HG03060 (cell line): Measurements from ENCODE around the gene ZNF334.

ENCODE experiments used
- ATAC-seq: cut with Tn5 transposase; IDR thresholded peaks from one replicate; pipeline ENCODE4 v1.9.1; 2021; ENCODE audit warnings: low read depth, moderate number of reproducible peaks; ENCODE audit not compliant: unreplicated experiment

Gene ZNF334

GRCh38 chr20:46491354-46491753 lies 22.0 kb downstream of the ZNF334 start:
- ATAC-seq, result no peak

DNA sequence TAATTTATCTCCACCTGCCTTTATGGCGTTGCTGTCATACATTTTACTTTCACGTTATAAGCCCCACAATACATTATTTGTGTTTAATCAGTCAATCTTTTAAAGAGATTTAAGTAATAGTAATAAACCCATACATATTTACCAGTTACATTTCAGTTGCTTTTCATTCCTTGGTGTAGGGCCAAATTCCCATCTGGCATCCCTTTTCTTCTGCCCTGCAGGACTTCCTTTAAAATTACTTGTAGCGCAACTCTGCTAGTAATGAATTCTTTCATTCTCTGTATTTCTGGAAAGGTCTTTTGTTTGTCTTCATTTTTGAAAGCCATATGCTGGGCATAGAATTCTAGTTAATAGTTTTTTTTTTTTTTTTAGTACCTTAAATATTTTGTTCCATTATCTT lies 24.9 kb downstream of the ZNF334 start:
- ATAC-seq, result no peak

GRCh38 chr20:46487628-46488027 lies 25.7 kb downstream of the ZNF334 start:
- no peak for ATAC-seq

- no peak for ATAC-seq
Measured at GRCh38 chr20:46485431-46485830, 27.9 kb downstream of the ZNF334 start.

GRCh38 chr20:46484954-46485353 lies 28.4 kb downstream of the ZNF334 start:
- no peak for ATAC-seq

DNA sequence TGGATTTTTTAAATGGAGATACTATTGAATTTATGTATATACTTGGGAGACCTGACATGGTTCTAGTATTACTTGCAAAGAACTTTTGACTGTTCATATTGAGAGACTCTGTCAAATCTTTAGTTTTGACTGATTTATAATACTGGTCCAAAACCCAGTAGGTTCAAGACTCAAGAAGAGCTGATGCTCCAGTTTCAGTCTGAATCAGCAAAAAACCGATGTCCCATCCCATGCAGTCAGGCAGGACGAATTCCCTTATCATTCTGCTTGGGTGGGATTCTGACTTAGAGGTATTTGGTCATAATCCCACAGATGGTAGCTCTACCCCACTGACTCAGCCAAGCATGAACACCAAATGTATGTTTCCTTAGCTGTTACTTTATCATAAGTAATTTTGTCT lies 29.5 kb downstream of the ZNF334 start:
- no peak for ATAC-seq

DNA sequence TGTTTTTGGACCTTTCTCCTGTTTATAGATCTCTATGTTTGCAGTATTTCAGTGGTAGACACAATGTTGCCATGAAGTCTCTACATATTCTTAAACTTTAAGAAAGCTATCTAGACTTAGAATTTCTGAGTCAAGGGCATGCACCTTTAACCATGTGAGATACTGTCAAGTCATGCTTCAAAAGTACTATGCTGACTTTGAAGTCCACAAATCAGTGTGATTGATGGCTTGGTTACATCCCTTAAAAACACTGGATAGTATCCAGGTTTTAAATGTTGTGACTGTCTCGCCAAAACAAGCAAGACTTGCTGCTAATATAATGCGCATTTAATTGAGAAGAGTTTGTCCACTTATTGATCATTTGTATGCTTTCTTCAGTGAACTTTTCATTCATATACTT lies 30.5 kb downstream of the ZNF334 start:
- ATAC-seq, result no peak

DNA sequence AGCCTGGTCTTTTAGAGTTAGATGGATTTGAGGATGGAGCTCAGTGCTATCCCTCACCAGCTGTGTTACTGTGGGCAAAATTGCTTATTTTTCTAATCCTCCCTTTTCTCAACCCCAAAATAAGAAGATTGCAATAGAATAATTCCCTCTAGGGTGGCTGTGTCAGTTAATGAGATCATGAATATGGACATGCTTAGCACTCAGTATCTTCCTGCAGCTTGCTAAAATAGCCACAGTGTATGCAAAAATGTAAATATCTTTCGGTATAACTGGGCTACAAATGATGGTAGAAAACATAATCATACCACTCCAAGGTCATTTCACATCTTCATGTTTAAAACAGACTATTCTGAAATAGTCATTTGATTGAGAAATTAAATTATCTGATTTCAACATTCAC lies 35.7 kb downstream of the ZNF334 start:
- no peak for ATAC-seq

DNA sequence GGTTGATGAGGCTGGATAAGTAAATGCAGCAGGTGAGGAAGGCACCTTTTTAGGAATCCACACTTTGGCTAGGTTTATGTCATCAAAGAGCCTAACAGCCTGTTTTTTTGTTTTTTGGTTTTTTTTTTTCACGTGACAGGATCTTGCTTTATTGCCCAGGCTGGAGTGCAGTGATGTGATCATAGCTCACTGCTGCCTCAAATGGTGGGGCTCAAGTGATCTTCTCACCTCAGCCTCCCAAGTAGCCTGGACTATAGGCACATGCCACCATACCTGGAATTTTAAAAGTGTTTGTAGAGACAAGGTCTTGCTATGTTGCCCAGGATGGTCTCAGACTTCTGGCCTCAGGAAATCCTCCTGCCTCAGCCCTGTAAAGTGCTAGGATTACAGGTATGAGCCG lies 36.1 kb downstream of the ZNF334 start:
- ATAC-seq, result no peak

DNA sequence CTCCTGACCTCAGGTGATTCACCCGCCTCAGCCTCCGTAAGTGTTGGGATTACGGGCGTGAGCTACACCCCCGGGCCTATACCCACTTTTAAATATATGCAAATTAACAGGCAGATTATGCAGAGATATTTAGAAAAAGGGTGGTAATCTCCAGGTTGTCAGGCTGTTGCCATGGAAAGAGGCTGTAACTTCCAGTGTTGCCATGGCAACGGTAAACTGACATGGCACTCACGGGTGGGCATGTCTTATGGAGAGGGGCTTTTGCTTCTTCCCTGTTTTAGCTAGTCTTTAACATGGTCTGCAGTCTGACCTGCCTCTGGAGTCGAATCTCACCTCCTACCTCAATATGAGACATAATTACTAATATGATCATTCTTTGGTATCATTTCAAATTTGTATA lies 44.9 kb downstream of the ZNF334 start:
- ATAC-seq, result no peak

GRCh38 chr20:46464451-46464850 lies 48.9 kb downstream of the ZNF334 start:
- ATAC-seq, result no peak

GRCh38 chr20:46463852-46464251 lies 49.5 kb downstream of the ZNF334 start:
- no peak for ATAC-seq

DNA sequence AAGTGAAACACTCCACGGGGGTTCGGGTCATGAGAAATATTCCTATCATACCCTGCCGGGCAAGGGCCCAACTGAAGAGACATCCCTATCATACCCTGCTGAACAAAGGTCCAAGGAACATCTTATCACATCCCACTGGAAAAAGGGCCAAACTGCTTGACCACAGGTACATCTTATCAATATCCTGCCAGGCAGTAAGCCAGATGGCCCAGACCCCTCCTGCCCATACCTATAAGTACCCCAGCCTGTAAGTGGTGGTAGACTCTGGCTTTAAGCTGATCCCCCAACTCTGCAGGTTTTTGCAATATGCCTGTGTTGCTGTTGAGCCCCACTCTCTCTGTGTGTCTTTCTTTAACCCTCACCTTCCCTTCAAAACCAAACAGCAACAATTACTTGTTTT lies 51.6 kb downstream of the ZNF334 start:
- ATAC-seq, result no peak

DNA sequence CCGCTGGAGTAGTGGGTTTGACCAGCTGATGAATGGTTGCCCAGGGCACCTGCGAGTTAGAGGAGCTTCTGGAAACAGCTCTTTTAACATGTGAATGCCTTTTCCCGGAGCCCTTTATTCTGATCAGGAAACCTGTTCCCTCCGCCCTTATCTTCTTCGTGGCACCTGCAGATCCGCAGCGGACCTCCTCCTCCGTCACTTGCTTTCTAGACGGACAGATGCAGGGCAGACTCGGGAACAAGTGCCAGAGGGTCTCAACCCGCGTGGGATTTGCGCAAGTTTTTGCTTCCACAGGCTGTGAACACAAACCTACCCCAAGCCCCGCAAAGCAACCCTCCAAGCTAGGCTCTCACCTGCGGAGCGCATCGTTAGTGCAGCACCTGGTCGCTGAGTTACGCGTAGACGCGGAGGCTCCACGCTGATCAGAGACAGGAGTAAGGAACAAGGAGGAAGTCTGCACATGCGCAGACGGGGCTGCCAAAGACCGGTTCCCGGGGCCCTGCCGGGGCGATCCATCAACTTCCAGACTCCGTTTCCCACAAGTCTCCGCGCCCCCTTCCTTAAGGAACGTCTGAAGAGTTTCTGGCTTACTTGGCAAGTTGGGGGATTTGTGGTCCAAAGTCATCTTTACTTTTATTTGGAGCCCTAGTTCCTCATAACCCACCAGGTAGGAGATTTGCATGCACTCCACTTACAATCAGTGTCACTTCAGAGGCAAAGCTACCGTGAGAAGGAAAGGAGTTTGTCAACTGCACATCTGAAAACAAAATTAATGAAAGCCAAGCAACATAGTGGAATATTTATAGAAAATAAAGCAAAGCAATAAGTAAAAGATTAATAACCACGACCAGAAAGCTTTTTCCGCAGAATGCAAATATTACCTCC lies 54.3 kb downstream of the ZNF334 start:
- ATAC-seq, result no peak

DNA sequence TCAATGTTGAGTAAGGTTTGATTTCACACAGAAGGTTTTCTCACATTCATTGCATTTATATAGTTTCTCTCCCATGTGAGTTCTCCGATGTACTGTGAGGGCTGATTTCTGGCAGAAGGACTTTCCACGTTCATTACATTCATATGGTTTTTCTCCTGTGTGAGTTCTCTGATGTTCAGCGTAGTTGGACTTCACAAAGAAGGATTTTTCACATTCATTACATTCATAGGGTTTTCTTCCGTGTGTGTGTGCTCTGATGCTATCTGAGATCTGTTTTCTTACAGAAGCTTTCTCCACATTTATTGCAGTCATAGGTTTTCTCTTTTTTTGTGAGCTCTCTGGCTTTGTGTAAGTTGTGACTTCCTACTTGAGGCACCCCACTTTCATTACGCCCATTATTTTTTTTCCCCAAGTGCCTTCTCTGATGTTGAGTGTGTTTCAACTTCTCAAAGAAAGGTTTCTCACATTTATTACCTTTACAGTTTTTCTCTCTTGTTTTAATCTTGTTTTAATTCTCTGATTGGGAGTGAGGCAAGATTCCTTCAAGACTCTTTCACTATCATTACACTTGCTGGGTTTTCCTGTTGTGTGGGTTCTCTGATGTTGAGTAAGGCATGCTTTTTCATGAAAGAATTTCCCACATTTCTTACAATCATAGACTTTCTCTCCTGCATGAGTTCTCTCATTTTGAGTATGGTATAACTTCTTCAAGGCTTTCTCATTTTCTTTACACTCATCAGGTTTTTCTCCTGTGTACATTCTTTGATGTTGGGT lies 56.9 kb downstream of the ZNF334 start:
- no peak for ATAC-seq

- ATAC-seq, result no peak
Measured at GRCh38 chr20:46455729-46456128, 57.6 kb downstream of the ZNF334 start.
